H9 (cell line): ENCODE measurements around the gene IPPK. TPM values are rescaled to one million over a fixed set of nuclear protein-coding genes. Genes with fewer than 3 reads are reported as not detected.

Experiments
- DNase-seq: peaks from one replicate; pipeline ENCODE4 v3.0.0-alpha.2; 2017
- H2AFZ ChIP-seq: one replicate; pipeline ENCODE4 v1.6.1; 2013; ENCODE audit warnings: mild to moderate bottlenecking, low read length, control low read depth, moderate library complexity
- H2AK5ac ChIP-seq: 2 replicates; pipeline ENCODE4 v1.6.1; 2013; ENCODE audit warnings: low read length, control low read depth, mixed read lengths; ENCODE audit not compliant: insufficient read length
- H2BK120ac ChIP-seq: one replicate; pipeline ENCODE4 v1.6.1; 2013; ENCODE audit warnings: low read depth, mild to moderate bottlenecking, low read length, control low read depth, inconsistent platforms; ENCODE audit not compliant: poor library complexity, severe bottlenecking
- H2BK12ac ChIP-seq: 2 replicates; pipeline ENCODE4 v1.6.1; 2013; ENCODE audit warnings: low read length, control low read depth, mixed read lengths, low read depth; ENCODE audit not compliant: insufficient read length
- H2BK15ac ChIP-seq: 2 replicates; pipeline ENCODE4 v1.6.1; 2013; ENCODE audit warnings: low read depth, low read length, control low read depth
- H2BK20ac ChIP-seq: one replicate; pipeline ENCODE4 v1.6.1; 2013; ENCODE audit warnings: low read depth, mild to moderate bottlenecking, low read length, control low read depth, inconsistent platforms; ENCODE audit not compliant: poor library complexity, severe bottlenecking
- H2BK5ac ChIP-seq: 2 replicates; pipeline ENCODE4 v1.6.1; 2013; ENCODE audit warnings: low read length, control low read depth, mixed read lengths; ENCODE audit not compliant: insufficient read length
- H3K14ac ChIP-seq: 2 replicates; pipeline ENCODE4 v1.6.1; 2013; ENCODE audit warnings: low read length, control low read depth; ENCODE audit not compliant: insufficient read depth
- H3K18ac ChIP-seq: 2 replicates; pipeline ENCODE4 v1.6.1; 2013; ENCODE audit warnings: low read depth, mild to moderate bottlenecking, mixed read lengths, low read length, control low read depth; ENCODE audit not compliant: insufficient read length
- H3K23ac ChIP-seq: 2 replicates; pipeline ENCODE4 v1.6.1; 2013; ENCODE audit warnings: low read length, control low read depth, mixed read lengths, low read depth; ENCODE audit not compliant: insufficient read length
- H3K23me2 ChIP-seq: 2 replicates; pipeline ENCODE4 v1.6.1; 2013; ENCODE audit warnings: low read depth, mild to moderate bottlenecking, mixed read lengths, low read length, control low read depth; ENCODE audit not compliant: insufficient read length, poor library complexity, severe bottlenecking
- H3K27ac ChIP-seq: 2 replicates; pipeline ENCODE4 v1.5.1; 2013; ENCODE audit warnings: low read length, control low read depth, mixed read lengths, low read depth; ENCODE audit not compliant: insufficient read length
- H3K27me3 ChIP-seq: 2 replicates; pipeline ENCODE4 v1.6.1; 2013; ENCODE audit warnings: low read length, control low read depth, inconsistent platforms; ENCODE audit not compliant: insufficient read depth
- H3K4ac ChIP-seq: 2 replicates; pipeline ENCODE4 v1.6.1; 2013; ENCODE audit warnings: low read depth, mild to moderate bottlenecking, control low read depth, inconsistent platforms, low read length, moderate library complexity
- H3K4me1 ChIP-seq: 2 replicates; pipeline ENCODE4 v1.6.1; 2013; ENCODE audit warnings: low read length, control low read depth, inconsistent platforms; ENCODE audit not compliant: insufficient read depth
- H3K4me2 ChIP-seq: 2 replicates; pipeline ENCODE4 v1.6.1; 2013; ENCODE audit warnings: low read length, control low read depth, mixed read lengths; ENCODE audit not compliant: insufficient read length, insufficient read depth
- H3K56ac ChIP-seq: 2 replicates; pipeline ENCODE4 v1.6.1; 2013; ENCODE audit warnings: low read depth, mild to moderate bottlenecking, mixed read lengths, low read length, control low read depth; ENCODE audit not compliant: insufficient read length
- H3K79me1 ChIP-seq: 2 replicates; pipeline ENCODE4 v1.6.1; 2013; ENCODE audit warnings: low read depth, mild to moderate bottlenecking, moderate library complexity, low read length, control low read depth, inconsistent platforms; ENCODE audit not compliant: insufficient read depth, poor library complexity, severe bottlenecking
- H3K79me2 ChIP-seq: 2 replicates; pipeline ENCODE4 v1.6.1; 2013; ENCODE audit warnings: low read length, control low read depth, inconsistent platforms; ENCODE audit not compliant: insufficient read depth
- H3K9ac ChIP-seq: 2 replicates; pipeline ENCODE4 v1.6.1; 2013; ENCODE audit warnings: low read length, control low read depth, mixed read lengths; ENCODE audit not compliant: insufficient read length; ENCODE audit errors: extremely low read depth
- H3K9me3 ChIP-seq: one replicate; pipeline ENCODE4 v1.6.1; 2013; ENCODE audit warnings: low read depth, low read length, inconsistent platforms; ENCODE audit not compliant: control insufficient read depth
- H3T11ph ChIP-seq: one replicate; pipeline ENCODE4 v1.6.1; 2013; ENCODE audit warnings: mild to moderate bottlenecking, low read length, control low read depth, inconsistent platforms
- H4K20me1 ChIP-seq: one replicate; pipeline ENCODE4 v1.6.1; 2013; ENCODE audit not compliant: control insufficient read depth, insufficient read length, insufficient read depth
- H4K5ac ChIP-seq: 2 replicates; pipeline ENCODE4 v1.6.1; 2013; ENCODE audit warnings: low read depth, mild to moderate bottlenecking, mixed read lengths, low read length, control low read depth; ENCODE audit not compliant: insufficient read length
- H4K8ac ChIP-seq: replicated peaks from 2 replicates; pipeline ENCODE4 v1.6.1; 2013; ENCODE audit warnings: low read length, control low read depth, mixed read lengths, low read depth; ENCODE audit not compliant: insufficient read length
- H4K91ac ChIP-seq: 2 replicates; pipeline ENCODE4 v1.6.1; 2013; ENCODE audit warnings: low read depth, mild to moderate bottlenecking, moderate library complexity, mixed read lengths, low read length, control low read depth; ENCODE audit not compliant: insufficient read length
- H3K27ac Mint-ChIP-seq, 3 experiments: 2 replicates in 2 of 3; 3 replicates in 1 of 3; pipeline ENCODE4 v1.8.0; 2020 to 2021; ENCODE audit warnings: mixed read lengths in 3 of 3, mild to moderate bottlenecking in 1 of 3, moderate library complexity in 1 of 3
- H3K27me3 Mint-ChIP-seq: 2 replicates; pipeline ENCODE4 v1.8.0; 2021; ENCODE audit warnings: low read depth, mild to moderate bottlenecking, moderate library complexity, mixed read lengths
- H3K36me3 Mint-ChIP-seq, 3 experiments: 2 replicates in 2 of 3; 3 replicates in 1 of 3; pipeline ENCODE4 v1.8.0; 2020 to 2021; ENCODE audit warnings: low read depth in 3 of 3, mixed read lengths in 3 of 3; ENCODE audit not compliant: insufficient read depth in 1 of 3
- H3K4me1 Mint-ChIP-seq, 2 experiments: 2 replicates each; pipeline ENCODE4 v1.8.0; 2020; ENCODE audit warnings: mixed read lengths in 2 of 2
- H3K4me3 Mint-ChIP-seq, 2 experiments: 2 replicates in 1 of 2; 3 replicates in 1 of 2; pipeline ENCODE4 v1.8.0; 2020 to 2021; ENCODE audit warnings: mild to moderate bottlenecking in 2 of 2, mixed read lengths in 2 of 2, moderate library complexity in 1 of 2
- H3K9me3 Mint-ChIP-seq, 2 experiments: 2 replicates in 1 of 2; 3 replicates in 1 of 2; pipeline ENCODE4 v1.8.0; 2020; ENCODE audit warnings: mild to moderate bottlenecking in 2 of 2, mixed read lengths in 2 of 2, moderate library complexity in 1 of 2
- CTCF ChIP-seq: fragments of 200-600 bp; sonication (generic); conservative IDR thresholded peaks from 3 replicates; pipeline ENCODE4 v1.8.0; 2021; ENCODE audit warnings: antibody characterized with exemption, mild to moderate bottlenecking
- WGBS: extraction: QIAGEN DNeasy Blood & Tissue Kit; methylation state at CpG from one replicate; pipeline ENCODE4 v1.1.7; 2013; ENCODE audit warnings: missing lambda C conversion rate, low lambda C conversion rate, mixed read lengths; ENCODE audit not compliant: insufficient read length; ENCODE audit errors: extremely low coverage; 5-methylcytosine and 5-hydroxymethylcytosine counted together
- total RNA-seq: library from RNA; stranded (reverse); gene quantifications from 2 replicates; pipeline ENCODE4 v1.2.1, GENCODE V29; 2021

Gene IPPK
- total RNA-seq, 1 experiment from 2014 or later, result 10.7 TPM

- Histone ChIP-seq H3K9ac (no peak overlapping the region), H3K27ac (no peak overlapping the region), H3K23me2 (no peaks in the 10 kb centered on the region), H4K91ac (no peak overlapping the region), H3K4me1 (no peaks in the 10 kb centered on the region), H3T11ph (no peak overlapping the region), H4K20me1 (no peaks in the 10 kb centered on the region), H3K56ac (no peak overlapping the region), H2BK120ac (no peak overlapping the region), H4K5ac (no peak overlapping the region), H3K27me3 (no peaks in the 10 kb centered on the region), H2BK12ac (no peak overlapping the region), H3K79me1 (no peaks in the 10 kb centered on the region), H4K8ac (no peak overlapping the region), H3K79me2 (no peaks in the 10 kb centered on the region), H2BK5ac (no peak overlapping the region), H2AFZ (no peak overlapping the region), H3K4me2 (no peak overlapping the region), H3K14ac (no peak overlapping the region), H3K18ac (no peak overlapping the region), H3K4ac (no peak overlapping the region), H3K23ac (no peak overlapping the region), H2AK5ac (no peak overlapping the region), H3K9me3 (no peaks in the 10 kb centered on the region), H2BK15ac (no peak overlapping the region), H2BK20ac (no peak overlapping the region)
- H3K36me3 Mint-ChIP-seq, result peaks cover 0 to 58% (median 16%) of the 10 kb centered on the region in 3 experiments; a peak in 6 of 7 replicates
- no peak overlapping the region for H3K27ac Mint-ChIP-seq
- H3K27me3 Mint-ChIP-seq, result no peaks in the 10 kb centered on the region
- WGBS, result no CpG with 5 or more reads among the region's 10 CpGs
- no peaks in the 10 kb centered on the region for H3K9me3 Mint-ChIP-seq
- TF ChIP-seq CTCF, result no peak
- H3K4me3 Mint-ChIP-seq, result no peak overlapping the region
- no peaks in the 10 kb centered on the region for H3K4me1 Mint-ChIP-seq
- DNase-seq, result peak; percentile 12
These were observed 51.2 kb downstream of the IPPK start for GRCh38 chr9:92618633-92619225.
